ENCODE data around the gene CLEC11A. TPM values are rescaled to one million over a fixed set of nuclear protein-coding genes. Genes with fewer than 3 reads are reported as not detected.
"Not testable (repeated sequence)": the region's sequence is repeated elsewhere in the genome, so short reads cannot be mapped to it uniquely, and the experiment has no call there.

The CLEC11A gene
- total RNA-seq, 1 donor from 2014 or later = 65.5 TPM

DNA sequence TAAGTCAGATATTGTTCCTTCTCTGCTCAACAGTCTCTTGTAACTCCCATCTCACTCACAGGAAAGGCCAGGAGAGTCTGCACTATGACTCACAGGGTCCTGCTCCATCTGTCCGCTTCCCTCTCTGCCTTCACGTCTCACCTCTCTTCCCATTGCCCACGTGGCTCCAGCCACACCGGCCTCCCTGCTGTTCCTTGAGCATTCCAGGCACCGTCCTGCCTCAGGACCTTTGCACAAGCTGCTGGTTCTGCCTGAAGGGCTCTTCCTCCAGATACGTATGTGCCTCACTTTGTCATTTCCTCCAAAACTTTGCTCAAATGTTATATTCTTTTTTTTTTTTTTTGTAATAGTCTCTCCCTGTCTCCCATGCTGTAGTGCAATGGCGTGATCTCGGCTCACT, 33.1 kb downstream of the CLEC11A start:
- not testable (repeated sequence) for DNase-seq (ENCODE audit: low spot score)

DNA sequence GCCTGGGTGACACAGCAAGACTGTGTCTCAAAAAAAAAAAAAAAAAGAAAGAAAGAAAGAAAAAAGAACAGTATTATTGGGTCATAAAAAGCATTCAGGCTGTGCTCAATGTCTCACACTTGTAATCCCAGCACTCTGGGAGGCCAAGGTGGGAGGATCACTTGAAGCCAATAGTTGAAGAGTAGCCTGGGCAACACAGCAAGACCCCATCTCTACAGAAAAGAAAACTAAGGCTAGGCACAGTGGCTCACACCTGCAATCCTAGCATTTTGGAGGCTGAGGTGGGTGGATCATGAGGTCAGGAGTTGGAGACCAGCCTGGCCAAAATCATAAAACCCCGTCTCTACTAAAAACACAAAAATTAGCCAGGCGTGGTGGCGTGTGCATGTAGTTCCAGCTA, 34.5 kb downstream of the CLEC11A start:
- not testable (repeated sequence) for DNase-seq (ENCODE audit: low spot score)

DNA sequence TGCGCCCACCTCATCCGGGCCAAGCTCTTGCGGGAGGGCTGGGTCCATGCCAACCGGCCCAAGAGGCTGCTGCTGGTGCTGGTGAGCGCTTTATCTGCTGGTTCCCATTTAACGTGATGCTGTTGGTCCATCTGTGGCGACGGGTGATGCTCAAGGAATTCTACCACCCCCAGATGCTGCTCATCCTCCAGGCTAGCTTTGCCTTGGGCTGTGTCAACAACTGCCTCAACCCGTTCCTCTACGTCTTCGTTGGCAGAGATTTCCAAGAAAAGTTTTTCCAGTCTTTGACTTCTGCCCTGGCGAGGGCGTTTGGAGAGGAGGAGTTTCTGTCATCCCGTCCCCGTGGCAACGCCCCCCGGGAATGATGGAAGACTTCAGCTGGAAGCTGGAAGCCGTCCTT, 35.9 kb downstream of the CLEC11A start:
- DNase-seq (ENCODE audit: low spot score) = not testable (repeated sequence)

DNA sequence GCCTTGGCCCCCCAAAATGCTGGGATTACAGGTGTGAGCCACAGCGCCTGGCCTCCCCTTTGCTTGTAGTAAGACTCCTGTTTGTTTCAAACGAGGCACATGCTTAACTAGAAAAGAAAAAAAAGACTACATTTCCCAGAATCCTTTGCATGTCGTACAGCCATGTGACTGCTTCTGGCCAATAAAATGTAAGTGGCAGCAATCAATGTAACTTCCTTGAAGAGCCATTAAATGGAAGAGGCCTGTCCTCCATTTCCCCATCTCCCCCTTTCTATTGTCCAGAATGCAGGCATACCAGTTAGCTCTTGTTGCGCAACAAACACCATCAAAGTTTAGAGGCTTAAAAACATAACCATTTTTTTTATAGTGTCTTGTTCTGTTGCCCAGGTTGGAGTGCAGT, 36.7 kb downstream of the CLEC11A start:
- DNase-seq (ENCODE audit: low spot score) = no peak

DNA sequence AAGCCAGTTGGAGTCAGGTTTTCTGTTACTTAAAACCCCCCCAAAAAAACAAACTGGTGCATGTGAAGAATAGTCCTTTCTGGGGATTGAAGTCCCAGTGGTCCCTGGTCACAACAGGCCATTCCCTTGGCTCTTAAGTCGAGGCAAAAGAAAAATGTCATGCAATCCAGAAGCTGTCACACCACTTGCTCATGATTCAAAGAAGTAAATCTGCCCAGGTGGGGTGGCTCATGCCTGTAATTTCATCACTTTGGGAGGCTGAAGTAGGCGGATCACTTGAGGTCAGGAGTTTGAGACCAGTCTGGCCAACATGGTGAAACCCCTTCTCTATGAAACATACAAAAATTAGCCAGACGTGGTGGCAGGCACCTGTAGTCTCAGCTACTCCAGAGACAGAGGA, 38.3 kb downstream of the CLEC11A start:
- DNase-seq (ENCODE audit: low spot score) = not testable (repeated sequence)

DNA sequence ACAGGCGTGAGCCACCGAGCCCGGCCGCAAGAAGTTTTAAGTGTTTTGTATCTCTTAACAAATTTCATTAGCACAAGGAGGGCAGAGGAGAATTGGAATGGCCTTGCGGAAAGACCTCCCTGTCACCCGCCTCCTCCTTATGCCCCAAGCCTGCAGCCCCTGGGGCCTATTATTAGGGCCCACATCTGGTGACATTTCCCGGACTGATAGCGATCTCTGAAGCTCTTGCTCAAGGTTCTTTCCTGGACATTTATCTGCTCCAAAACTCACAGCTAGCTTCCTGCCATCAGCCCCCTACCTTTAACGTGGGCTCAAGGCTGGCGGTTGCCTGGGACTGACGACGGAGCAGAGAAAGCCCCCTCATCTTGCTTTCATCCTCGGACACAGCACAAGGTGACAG, 40.4 kb downstream of the CLEC11A start:
- not testable (repeated sequence) for DNase-seq (ENCODE audit: low spot score)

DNA sequence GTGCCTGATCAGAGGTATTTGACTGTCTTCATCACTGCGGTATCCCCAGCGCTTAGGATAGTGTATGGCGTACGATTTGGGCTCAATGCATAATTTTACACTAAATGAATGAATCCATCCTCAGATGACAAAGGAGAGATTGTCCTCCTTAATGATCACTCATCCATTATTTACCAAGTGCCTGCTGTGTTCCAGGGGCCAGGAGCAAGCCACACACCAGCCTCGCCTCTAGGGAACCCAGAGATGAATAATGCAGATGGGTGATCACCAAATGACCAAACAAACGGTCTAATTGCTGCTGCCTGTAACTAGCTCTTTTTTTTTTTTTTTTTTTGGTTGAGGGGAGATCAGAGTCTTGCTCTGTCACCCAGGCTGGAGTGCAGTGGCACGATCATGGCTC, 41.2 kb downstream of the CLEC11A start:
- no peak for DNase-seq (ENCODE audit: low spot score)

DNA sequence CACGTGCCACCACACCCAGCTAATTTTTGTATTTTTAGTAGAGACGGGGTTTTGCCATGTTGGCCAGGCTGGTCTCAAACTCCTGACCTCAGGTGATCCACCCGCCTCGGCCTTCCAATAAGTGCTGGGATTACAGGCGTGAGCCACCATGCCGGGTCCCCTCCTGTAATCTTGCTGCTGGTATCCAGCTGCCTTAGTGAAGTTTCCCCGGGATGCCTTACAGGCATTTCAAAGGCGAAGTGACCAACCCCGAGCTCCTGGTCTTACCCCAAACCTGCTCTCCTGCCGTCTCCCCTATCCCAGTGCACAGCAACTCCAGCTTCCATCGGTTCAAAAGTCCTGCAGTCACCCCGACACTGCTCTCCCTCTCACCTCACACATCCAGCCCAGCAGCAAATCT, 43.6 kb downstream of the CLEC11A start:
- DNase-seq (ENCODE audit: low spot score) = not testable (repeated sequence)

DNA sequence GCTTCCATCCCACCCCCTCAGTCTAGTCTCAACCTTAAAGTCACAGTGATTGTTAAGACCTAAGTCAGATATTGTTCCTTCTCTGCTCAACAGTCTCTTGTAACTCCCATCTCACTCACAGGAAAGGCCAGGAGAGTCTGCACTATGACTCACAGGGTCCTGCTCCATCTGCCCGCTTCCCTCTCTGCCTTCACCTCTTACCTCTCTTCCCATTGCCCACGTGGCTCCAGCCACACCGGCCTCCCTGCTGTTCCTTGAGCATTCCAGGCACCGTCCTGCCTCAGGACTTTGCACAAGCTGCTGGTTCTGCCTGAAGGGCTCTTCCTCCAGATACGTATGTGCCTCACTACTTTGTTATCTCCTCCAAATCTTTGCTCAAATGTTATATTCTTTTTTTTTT, 44.1 kb downstream of the CLEC11A start:
- DNase-seq (ENCODE audit: low spot score) = not testable (repeated sequence)

DNA sequence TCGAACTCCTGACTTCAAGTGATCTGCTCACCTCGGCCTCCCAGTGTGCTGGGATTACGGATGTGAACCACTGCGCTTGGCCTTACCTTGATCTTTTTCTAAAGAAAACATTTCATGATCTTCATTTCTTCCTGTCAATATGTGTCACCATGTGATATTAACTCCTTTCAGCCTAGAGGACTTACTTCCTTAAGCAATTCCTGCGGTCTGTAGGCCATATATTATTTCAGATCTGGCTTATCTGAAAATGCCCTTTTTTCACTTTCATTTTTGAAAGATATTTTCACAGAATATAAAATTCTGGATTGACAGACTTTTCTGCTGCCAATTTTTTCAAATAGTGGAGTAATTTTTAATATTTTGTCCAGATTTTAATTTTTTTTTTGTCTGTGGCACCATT, 45.1 kb downstream of the CLEC11A start:
- DNase-seq (ENCODE audit: low spot score) = no peak

DNA sequence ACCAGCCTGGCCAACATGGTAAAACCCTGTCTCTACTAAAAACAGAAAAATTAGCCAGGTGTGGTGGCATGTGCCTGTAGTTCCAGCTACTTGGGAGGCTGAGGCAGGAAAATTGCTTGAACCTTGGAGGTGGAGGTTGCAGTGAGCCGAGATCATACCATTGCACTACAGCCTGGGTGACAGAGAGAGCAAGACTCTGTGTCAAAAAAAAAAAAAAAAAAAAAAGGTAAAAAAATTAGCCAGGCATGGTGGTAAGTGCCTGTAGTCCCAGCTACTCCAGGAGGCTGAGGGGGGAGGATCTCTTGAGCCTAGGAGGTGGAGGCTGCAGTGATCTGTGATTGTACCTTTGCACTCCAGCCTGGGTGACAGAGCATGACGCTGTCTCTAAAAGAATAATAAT, 47.0 kb downstream of the CLEC11A start, which contains the start of gene GPR32:
Gene GPR32 (plus strand): TSS at position 301 of the 400 bp plus-strand sequence. CDS start 137 bp downstream, outside the sequence.
- not testable (repeated sequence) for DNase-seq (ENCODE audit: low spot score)

DNA sequence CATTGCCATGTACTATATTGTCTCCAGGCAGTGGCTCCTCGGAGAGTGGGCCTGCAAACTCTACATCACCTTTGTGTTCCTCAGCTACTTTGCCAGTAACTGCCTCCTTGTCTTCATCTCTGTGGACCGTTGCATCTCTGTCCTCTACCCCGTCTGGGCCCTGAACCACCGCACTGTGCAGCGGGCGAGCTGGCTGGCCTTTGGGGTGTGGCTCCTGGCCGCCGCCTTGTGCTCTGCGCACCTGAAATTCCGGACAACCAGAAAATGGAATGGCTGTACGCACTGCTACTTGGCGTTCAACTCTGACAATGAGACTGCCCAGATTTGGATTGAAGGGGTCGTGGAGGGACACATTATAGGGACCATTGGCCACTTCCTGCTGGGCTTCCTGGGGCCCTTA, 47.7 kb downstream of the CLEC11A start:
- DNase-seq (ENCODE audit: low spot score) = no peak

DNA sequence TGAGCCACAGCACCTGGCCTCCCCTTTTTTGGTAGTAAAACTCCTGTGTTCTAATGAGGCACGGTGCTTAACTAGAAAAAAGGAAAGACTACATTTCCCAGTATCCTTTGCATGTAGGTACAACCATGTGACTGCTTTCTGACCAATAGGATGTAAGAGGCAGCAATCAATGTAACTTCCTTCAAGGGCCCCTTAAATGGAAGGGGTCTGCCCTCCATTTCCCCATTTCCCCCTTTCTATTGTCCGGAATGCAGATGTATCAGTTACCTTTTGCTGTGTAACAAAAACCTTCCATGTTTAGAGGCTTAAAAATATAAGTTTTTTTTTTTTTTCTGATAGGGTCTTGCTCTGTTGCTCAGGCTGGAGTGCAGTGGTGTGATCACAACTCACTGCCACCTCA, 49.3 kb downstream of the CLEC11A start:
- no peak for DNase-seq (ENCODE audit: low spot score)

DNA sequence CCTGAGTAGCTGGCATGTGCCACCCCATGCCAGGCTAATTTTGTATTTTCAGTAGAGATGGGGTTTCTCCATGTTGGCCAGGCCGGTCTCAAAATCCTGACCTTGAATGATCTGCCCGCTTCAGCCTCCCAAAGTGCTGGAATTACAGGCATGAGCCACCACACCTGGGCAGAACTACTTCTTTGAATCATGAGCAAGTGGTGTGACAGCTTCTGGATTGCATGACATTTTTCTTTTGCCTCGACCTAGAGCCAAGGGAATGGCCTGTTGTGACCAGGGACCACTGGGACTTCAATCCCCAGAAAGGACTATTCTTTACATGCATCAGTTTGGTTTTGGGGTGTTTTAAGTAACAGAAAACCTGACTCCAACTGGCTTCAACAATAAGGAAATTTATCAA, 49.7 kb downstream of the CLEC11A start:
- not testable (repeated sequence) for DNase-seq (ENCODE audit: low spot score)

DNA sequence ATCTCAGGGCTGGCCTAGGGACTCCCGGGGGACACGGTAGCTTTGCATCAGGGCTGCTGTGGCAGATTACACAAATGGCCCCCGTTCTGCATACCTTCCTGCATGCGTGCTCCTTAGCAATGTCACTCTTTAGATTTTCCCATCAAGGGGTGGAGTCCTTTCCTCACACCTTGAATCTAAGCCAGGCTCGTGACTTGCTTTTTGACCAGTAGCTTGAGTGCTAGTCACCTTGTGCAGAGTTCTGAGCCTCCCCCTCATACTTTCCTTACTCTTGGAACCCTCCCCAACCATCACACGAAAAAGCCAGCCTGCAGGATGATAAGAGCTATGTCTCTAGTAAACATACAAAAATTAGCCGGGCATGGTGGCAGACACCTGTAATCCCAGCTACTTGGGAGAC, 50.3 kb downstream of the CLEC11A start:
- DNase-seq (ENCODE audit: low spot score) = not testable (repeated sequence)

Other genes starting within 250 kb of the CLEC11A start
- gene EMC10, start 246.9 kb upstream of the CLEC11A start, total RNA-seq (ENCODE audit: insufficient read depth, low replicate concordance) = 37.1 TPM
- not detected for gene GARIN5A, start 246.5 kb upstream of the CLEC11A start, total RNA-seq (ENCODE audit: insufficient read depth, low replicate concordance)
- gene JOSD2, start 212.2 kb upstream of the CLEC11A start, total RNA-seq (ENCODE audit: insufficient read depth, low replicate concordance) = 20.5 TPM
- not detected for gene ASPDH, start 209.5 kb upstream of the CLEC11A start, total RNA-seq (ENCODE audit: insufficient read depth, low replicate concordance)
- 35.9 TPM for gene LRRC4B, start 154.9 kb upstream of the CLEC11A start, total RNA-seq (ENCODE audit: insufficient read depth, low replicate concordance)
- gene SYT3, start 83.5 kb upstream of the CLEC11A start, total RNA-seq (ENCODE audit: insufficient read depth, low replicate concordance) = 0.48 TPM
- gene C19orf81, start 73.9 kb upstream of the CLEC11A start, total RNA-seq (ENCODE audit: insufficient read depth, low replicate concordance) = not detected
- 0.72 TPM for gene SHANK1, start 3.6 kb upstream of the CLEC11A start, total RNA-seq (ENCODE audit: insufficient read depth, low replicate concordance)
- not detected for gene GPR32, start 47.1 kb downstream of the CLEC11A start, total RNA-seq (ENCODE audit: insufficient read depth, low replicate concordance)
- gene ACP4, start 67.1 kb downstream of the CLEC11A start, total RNA-seq (ENCODE audit: insufficient read depth, low replicate concordance) = not detected
- gene KLK1, start 100.4 kb downstream of the CLEC11A start, total RNA-seq (ENCODE audit: insufficient read depth, low replicate concordance) = not detected
- gene KLK15, start 110.2 kb downstream of the CLEC11A start, total RNA-seq (ENCODE audit: insufficient read depth, low replicate concordance) = 1.2 TPM
- 0.48 TPM for gene KLK3, start 131.6 kb downstream of the CLEC11A start, total RNA-seq (ENCODE audit: insufficient read depth, low replicate concordance)
- 9.6 TPM for gene KLK2, start 150.1 kb downstream of the CLEC11A start, total RNA-seq (ENCODE audit: insufficient read depth, low replicate concordance)
- gene KLK4, start 188.0 kb downstream of the CLEC11A start, total RNA-seq (ENCODE audit: insufficient read depth, low replicate concordance) = 1.4 TPM
- not detected for gene KLK5, start 229.7 kb downstream of the CLEC11A start, total RNA-seq (ENCODE audit: insufficient read depth, low replicate concordance)
- gene KLK6, start 246.2 kb downstream of the CLEC11A start, total RNA-seq (ENCODE audit: insufficient read depth, low replicate concordance) = not detected

All from umbilical cord (tissue), 2 donors.